Measurements from ENCODE around the gene ADRA2C. TPM values are rescaled to one million over a fixed set of nuclear protein-coding genes. Genes with fewer than 3 reads are reported as not detected.

The ADRA2C gene
- total RNA-seq, 1 experiment from 2014 or later: 8.6 TPM

GRCh38 chr4:3730422-3731190 lies 35.6 kb upstream of the ADRA2C start:
- no peak overlapping the region for H2BK20ac ChIP-seq (ENCODE audit: low read depth, low read length, poor library complexity, severe bottlenecking)
- Mint-ChIP-seq H3K27me3 (ENCODE audit: low read depth) (peaks cover 32% of the 10 kb centered on the region), H3K4me3 (no peak overlapping the region), H3K27ac (no peak overlapping the region), H3K4me1 (peaks cover 17 to 42% of the 10 kb centered on the region in 2 experiments), H3K36me3 (ENCODE audit: insufficient read depth in 1 of 3, low read depth in 3 of 3) (no peaks in the 10 kb centered on the region), H3K9me3 (no peaks in the 10 kb centered on the region; a peak in 1 of 5 replicates)
- no peak overlapping the region for H2BK15ac ChIP-seq (ENCODE audit: low read depth, low read length)
- no peak overlapping the region for H2BK120ac ChIP-seq (ENCODE audit: low read depth, low read length, poor library complexity, severe bottlenecking)
- no peak overlapping the region for H3K18ac ChIP-seq (ENCODE audit: insufficient read length, low read depth, low read length)
- H3K4me1 ChIP-seq (ENCODE audit: insufficient read depth, low read length): no peaks in the 10 kb centered on the region
- H2BK5ac ChIP-seq (ENCODE audit: insufficient read length, low read length): no peak overlapping the region
- H3K4me2 ChIP-seq (ENCODE audit: insufficient read depth, insufficient read length, low read length): no peak overlapping the region
- no peaks in the 10 kb centered on the region for H4K20me1 ChIP-seq (ENCODE audit: control insufficient read depth, insufficient read depth, insufficient read length)
- TF ChIP-seq CTCF (conservative IDR thresholded peaks at IDR 0.05): no peak
- H4K5ac ChIP-seq (ENCODE audit: insufficient read length, low read depth, low read length): no peak overlapping the region
- H2AK5ac ChIP-seq (ENCODE audit: insufficient read length, low read length): no peak overlapping the region
- H4K91ac ChIP-seq (ENCODE audit: insufficient read length, low read depth, low read length): no peak overlapping the region
- no peak overlapping the region for H3K4ac ChIP-seq (ENCODE audit: low read depth, low read length)
- no peaks in the 10 kb centered on the region for H3K23me2 ChIP-seq (ENCODE audit: insufficient read length, low read depth, low read length, poor library complexity, severe bottlenecking)
- no peak overlapping the region for H3K14ac ChIP-seq (ENCODE audit: insufficient read depth, low read length)
- no peak overlapping the region for H3K9ac ChIP-seq (ENCODE audit: extremely low read depth, insufficient read length, low read length)
- H3T11ph ChIP-seq (ENCODE audit: low read length): no peak overlapping the region
- H4K8ac ChIP-seq (replicated peaks; ENCODE audit: insufficient read length, low read depth, low read length): no peak overlapping the region
- no peaks in the 10 kb centered on the region for H3K79me1 ChIP-seq (ENCODE audit: insufficient read depth, low read depth, low read length, poor library complexity, severe bottlenecking)
- DNase-seq: no peak
- H3K27ac ChIP-seq (ENCODE audit: insufficient read length, low read depth, low read length): no peak overlapping the region
- no peak overlapping the region for H3K23ac ChIP-seq (ENCODE audit: insufficient read length, low read depth, low read length)
- H3K79me2 ChIP-seq (ENCODE audit: insufficient read depth, low read length): no peaks in the 10 kb centered on the region
- no CpG with 5 or more reads among the region's 17 CpGs for WGBS (ENCODE audit: extremely low coverage, insufficient read length, low lambda C conversion rate)
- H3K27me3 ChIP-seq (ENCODE audit: insufficient read depth, low read length): peaks cover under 1% of the 10 kb centered on the region; the same call in 1 of the 2 replicates
- H2BK12ac ChIP-seq (ENCODE audit: insufficient read length, low read depth, low read length): no peak overlapping the region
- no peak overlapping the region for H2AFZ ChIP-seq (ENCODE audit: low read length)
- H3K56ac ChIP-seq (ENCODE audit: insufficient read length, low read depth, low read length): no peak overlapping the region
- H3K9me3 ChIP-seq (ENCODE audit: control insufficient read depth, low read depth, low read length): no peaks in the 10 kb centered on the region

Measured in H9 (cell line).